Caki2 (cell line): ENCODE results near the gene IYD. TPM values are rescaled to one million over a fixed set of nuclear protein-coding genes. Genes with fewer than 3 reads are reported as not detected.

Experiments
- DNase-seq: peaks from one replicate; pipeline ENCODE4 v3.0.0-alpha.2; 2015; ENCODE audit warnings: low read depth
- in situ Hi-C: cut with HindIII; loops from 2 replicates; pipeline ENCODE4 v1.10.0; 2016; ENCODE audit warnings: low sequenced_read_pairs, low pct_unique_long_range_greater_than_20kb, mixed read lengths
- total RNA-seq: library from RNA; depleted of rRNA; stranded (reverse); fragments of >200 nt; shearing (Covaris generic); gene quantifications from 2 replicates; pipeline ENCODE4 v1.2.3, GENCODE V29; 2014; ENCODE audit warnings: low replicate concordance

IYD gene
- total RNA-seq, 1 experiment from 2014 or later, result not detected

DNA sequence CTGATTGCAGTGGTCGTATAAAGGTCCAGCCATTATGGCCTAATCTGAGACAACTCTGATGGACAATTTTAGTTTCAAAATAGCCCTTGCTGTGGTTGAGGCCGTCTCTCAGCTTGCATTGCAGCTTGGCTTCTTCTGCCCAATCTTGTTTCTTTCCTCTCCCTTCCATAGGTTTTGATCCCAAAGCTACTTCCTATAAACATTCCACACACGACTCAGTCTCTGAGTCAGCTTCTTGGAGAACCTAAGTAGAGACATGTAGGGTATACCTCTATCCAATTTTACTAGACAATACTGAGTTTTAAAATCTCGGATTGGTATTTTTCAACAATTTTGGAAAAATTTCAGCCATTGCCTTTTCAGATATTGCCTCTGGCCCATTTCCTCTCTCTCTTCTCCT, 13.4 kb downstream of the IYD start:
- no peak for DNase-seq
- in situ Hi-C loops, result no loop called here

DNA sequence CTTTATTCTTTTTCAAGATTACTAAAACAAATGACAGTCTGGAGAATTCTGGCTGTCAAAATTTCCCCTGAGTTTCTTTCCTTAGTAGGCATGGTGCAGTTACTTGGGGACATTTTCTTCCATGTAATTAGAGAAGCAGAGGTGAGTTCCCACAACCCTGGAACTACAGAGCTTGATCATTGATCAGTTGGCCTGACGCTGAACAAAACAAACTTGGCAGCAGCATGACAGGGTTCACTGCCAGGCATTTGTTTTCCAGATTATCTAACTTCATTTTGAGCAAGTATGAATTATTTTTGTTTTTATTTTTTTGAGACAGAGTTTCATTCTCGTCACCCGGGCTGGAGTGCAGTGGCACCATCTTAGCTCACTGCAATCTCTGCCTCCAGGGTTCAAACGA, 22.6 kb downstream of the IYD start:
- no peak for DNase-seq
- in situ Hi-C loops, result no loop called here

DNA sequence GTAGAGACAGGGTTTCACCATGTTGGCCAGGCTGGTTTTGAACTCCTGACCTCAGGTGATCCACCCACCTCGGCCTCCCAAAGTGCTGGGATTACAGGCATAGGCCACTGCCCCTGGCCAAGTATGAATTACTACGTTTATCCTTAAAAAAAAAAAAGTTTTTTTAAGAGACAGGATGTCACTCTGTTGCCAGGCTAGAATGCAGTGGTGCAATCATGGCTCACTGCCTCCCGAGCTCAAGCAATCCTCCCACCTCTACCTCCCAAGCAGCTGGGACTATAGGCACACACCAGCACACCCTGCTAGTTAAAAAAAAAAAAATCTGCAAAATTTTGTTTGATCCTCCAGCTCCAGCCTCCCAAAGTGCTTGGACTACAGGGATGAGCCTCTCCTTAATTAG, 23.1 kb downstream of the IYD start:
- DNase-seq, result no peak
- in situ Hi-C loops, result no loop called here

DNA sequence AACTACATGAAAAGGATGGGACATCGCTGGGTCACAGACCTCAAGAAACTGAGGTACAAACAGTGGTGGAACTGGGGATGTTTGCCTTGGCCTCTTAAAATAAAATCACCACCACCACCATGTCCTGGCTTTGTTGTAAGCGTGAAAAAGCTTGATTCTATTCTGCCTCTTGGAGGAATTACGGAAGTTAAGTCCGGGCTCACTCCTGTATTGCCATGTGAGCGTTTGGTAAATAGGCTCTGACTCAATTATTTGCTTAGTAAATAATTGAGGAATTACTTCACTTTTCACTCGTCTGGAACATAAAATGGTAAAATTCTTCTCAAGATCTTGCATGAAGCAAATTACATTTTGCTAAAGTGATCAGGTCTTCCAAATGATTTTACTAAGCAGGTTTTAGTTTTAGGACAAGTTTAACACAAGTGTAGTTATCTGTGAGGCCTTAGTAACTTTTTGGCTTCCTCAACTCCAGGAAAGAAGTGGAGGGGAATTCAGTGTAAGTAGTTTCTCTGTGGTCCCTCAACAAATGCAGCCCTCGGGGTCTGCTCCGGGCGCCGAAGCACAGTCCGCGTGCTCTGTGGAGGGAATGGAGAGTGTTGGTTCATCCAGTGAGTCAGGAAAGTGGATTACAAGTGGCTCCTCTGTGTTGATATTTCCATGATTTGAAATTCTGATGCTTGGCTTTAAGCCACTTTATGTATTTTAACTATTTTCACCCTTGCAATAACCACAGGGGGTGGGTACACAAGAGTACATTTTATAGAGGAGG, 23.8 kb downstream of the IYD start:
- in situ Hi-C loops, result no loop called here
- no peak for DNase-seq

DNA sequence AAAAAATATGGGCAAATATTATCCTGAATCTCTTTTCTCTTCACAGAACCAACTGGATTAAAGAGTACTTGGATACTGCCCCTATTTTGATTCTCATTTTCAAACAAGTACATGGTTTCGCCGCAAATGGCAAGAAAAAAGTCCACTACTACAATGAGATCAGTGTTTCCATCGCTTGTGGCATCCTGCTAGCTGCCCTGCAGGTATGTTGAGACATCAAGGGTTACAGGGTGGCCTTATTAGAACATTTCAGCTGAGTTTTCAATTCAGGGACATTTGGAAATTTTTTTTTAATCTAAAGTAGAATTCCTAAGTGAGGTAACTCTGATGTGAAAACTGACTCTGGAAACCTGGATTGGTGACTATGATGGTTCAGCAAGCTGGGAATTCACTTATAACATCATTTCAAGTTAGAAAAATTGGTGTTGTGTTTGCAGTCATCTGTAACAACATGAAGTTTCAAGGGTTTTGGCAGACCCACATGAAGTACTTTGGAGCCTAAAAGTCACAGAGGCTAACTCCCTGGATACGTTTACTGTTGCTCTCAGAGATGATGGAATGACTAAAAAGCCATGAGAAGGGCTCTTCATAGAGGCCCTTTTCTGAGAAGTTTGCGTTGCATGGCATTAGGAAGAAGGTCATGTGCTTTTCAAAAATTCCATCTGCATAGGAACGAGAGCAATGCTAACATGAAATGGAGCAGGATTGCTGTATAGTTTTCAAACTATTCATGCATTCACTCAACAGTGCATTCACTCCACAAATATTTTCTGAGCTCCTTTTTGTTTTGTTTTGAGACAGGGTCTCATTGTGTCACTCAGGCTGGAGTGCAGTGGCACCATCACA, 25.5 kb downstream of the IYD start:
- in situ Hi-C loops, result no loop called here
- DNase-seq, result no peak

DNA sequence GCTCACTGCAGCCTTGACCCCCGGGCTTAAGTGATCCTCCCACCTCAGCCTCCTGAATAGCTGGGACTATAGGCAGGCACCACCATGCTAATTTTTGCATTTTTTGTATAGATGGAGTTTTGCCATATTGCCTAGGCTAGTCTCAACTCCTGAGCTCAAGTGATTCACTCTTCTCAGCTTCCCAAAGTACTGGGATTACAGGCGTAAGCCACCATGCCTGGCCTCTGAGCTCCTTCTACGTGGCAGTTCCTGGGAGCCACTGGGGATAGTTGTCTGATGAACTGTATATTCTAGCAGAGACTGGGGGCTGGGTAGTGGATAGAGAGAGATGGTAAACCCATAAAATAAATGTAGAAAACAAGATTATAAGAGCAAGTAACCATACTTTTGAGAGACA, 26.1 kb downstream of the IYD start:
- in situ Hi-C loops, result no loop called here
- DNase-seq, result no peak

DNA sequence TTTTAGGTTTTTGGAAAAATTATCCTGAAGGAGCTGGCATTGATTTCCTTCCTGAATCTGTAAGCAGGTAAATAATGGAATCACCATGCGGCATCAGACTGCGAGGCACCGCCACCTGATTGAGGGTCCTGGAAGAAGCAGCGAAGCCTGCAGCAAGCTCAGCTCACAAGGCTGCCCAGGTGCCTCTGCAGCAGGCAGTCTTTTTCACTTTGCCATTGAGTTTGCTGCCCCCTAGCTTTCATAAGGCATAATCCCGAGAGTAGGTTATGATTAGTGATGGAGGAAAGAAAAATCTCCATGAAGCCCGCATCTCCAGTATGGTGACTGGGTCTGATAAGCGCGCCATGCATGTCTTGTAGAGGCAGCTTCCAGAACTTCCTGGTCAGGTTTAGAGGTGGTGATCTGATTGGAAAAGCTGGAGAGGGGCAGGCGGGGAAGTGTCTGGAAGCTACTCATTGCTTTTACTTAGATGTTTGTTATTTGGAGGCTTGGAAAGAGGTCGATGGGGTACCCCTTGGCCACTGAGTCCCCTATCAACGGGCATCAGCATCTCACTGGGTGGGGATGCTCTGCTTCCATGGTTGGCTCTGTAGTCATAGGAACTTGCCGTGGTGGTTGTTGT, 26.7 kb downstream of the IYD start:
- in situ Hi-C loops, result no loop called here
- peak; percentile 56 for DNase-seq

DNA sequence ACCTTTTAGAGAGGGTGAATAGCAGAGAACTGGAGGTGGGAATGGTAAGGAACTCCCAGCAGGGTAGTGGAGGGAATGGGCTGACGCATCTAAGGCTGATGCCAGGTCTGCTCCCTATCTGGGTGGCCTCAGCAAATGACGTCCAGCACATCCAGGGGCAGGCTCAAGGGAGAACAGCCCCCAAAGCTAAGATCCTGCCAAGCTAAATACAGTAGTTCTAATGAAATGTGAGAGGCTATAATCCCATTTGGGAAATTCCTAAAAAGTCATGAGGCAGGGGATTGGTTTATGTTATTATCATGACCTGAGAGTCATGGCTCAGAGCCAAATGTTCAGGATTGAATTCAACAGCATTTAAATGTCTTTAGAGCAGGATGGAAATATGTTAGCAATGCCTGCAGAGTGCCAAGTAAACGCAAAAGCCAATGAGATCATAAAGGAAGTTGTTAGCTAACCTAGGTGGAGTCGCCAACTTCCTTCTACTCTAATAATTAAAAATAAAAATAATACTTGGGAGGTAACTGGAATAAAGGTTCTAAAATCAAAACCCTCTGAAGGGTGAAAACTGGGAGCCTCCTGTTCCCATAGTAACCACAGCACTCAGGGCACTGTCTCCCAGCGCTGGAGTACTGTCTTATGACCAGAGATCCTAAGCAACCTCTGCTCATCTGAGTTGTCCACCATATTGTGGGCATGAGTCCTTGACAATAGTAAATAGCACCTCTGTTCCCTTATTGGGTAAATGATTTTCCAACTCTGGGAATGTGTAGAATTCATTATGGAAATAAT, 34.8 kb downstream of the IYD start:
- in situ Hi-C loops, result no loop called here
- peak; percentile 99 for DNase-seq

DNA sequence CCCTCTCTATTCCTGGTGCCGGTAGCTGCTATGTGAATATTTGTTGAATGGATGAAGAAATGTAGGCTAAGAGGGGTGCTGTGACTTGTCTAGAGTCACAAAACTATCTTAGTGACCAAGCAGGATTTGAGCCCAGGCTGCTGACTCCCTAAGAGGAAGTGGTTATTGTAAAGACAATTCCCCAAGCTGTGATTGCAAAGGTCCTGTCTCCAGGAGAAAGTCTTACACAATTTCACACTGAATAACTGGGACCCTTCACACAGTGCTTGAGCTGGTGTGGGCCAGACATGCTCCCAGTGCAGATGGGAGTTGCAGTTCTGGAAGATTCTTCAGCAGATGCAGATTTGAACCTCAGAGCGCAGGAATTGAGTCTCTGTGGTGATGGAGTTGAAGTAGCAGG, 38.1 kb downstream of the IYD start:
- in situ Hi-C loops, result no loop called here
- DNase-seq, result no peak

DNA sequence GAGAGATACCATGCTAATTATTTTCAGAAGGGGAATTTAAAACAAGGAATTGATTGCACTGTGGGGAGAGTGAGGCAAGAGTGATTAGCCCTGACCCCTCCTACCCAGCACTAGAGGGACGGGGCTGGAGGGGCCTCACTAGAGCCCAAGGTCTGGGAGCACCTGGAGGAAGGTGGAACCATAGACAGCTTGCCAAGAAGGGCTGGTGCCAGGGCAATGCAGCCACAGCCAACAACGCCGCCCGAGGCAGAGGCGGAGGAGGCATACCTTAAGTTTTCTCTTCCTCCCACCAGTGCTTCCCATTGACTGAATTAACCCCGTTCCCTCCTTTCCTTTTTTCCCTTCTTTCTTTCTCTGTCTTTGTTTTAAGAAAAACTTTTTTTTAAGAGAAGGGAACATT, 40.0 kb downstream of the IYD start:
- no peak for DNase-seq
- in situ Hi-C loops, result no loop called here

DNA sequence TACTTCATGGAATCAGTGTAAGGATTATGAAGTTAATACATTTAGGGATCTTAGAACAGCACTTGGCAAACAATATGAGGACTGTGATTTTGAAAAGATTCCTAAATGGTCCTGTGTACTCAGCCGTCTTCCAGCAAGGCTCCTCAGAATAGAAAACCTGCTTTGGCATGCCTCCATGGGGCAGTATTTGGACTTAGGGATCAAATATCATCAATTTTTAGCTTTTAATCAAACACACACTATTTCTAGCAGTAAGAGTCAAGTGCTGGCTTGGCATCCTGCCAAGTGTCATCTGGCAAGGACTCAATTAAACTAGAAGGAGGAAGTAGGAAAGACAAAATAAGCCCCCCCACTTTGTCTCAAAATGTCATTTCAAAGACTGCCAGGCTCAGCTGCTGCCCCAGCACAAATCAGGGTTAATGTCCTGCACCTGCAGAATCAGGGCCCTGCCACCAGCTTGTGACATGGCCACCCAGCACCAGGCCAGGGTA, 40.8 kb downstream of the IYD start:
- in situ Hi-C loops, result no loop called here
- peak; percentile 12 for DNase-seq

DNA sequence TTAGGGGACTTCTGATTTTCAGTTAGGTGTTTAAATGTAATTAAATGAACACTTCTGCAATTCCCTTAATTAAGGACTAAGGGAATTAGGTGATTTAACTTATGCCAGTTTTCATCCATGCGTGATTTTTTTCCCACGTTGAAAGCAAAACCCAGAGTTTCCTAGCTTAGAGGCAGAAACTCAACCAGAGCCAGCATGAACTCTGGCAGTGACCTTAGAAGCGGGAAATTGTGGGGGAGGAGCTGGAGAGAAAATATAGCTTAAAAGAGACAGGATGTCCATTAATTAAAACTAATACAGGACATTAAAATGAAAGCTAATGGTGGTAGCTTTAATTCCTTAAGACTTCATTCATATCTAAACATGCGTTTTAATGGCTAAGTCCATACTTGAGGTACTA, 41.6 kb downstream of the IYD start:
- in situ Hi-C loops, result no loop called here
- DNase-seq, result no peak

DNA sequence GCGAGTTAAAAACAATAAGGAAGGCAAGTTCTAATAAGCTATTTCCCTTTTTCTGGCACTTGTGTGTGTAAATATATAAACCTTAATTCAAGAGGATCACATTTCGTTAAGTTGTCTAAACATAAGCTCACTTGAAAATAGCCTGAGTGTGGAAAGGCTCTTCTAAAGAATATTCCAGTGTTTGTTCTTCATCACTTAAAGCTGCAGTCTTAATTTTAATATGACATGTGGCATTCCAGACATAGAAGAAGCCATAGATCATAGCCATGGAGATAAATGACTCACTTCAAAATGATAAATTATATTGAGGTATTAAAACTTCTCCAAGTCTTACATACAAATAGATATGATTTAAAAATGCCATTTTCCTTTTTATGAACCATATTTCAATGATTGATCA, 42.1 kb downstream of the IYD start:
- in situ Hi-C loops, result no loop called here
- no peak for DNase-seq

DNA sequence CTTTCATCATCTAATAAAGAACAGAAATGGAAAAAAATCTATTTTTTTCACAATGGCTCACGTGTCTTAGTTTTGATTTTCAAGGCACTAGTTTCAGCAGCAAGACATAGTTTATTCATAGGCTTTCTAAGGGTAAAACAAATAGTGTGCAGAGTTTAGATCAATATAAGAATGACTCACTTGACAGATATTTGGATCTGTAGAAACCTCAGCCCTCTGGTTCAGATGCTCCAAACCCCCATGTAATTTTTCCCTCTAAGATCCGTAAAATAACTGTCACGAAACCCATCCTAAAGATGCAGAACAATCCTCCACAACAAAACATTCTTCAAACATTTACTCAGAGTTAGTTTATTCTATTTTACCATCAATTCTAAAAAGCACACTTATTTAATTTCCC, 43.4 kb downstream of the IYD start:
- no peak for DNase-seq
- in situ Hi-C loops, result no loop called here

DNA sequence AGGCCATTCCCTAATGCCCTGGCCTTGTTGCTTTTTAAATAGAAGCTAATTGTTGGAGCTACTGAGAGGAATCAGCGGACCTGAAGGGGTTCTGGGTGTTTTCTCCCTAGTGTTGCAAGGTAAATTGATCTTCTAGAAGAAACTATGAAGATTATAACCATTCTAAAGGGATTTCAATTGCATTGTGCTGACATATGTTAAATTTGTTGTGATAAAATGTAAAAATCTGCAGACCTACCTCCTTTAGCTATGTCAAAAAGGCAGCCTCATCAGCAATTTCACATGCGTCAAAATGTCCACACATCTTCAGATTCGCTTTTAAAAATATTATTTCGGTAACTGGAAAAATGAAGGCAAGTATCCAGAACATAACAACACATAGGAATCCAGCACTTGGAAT, 44.4 kb downstream of the IYD start:
- in situ Hi-C loops, result no loop called here
- DNase-seq, result no peak

DNA sequence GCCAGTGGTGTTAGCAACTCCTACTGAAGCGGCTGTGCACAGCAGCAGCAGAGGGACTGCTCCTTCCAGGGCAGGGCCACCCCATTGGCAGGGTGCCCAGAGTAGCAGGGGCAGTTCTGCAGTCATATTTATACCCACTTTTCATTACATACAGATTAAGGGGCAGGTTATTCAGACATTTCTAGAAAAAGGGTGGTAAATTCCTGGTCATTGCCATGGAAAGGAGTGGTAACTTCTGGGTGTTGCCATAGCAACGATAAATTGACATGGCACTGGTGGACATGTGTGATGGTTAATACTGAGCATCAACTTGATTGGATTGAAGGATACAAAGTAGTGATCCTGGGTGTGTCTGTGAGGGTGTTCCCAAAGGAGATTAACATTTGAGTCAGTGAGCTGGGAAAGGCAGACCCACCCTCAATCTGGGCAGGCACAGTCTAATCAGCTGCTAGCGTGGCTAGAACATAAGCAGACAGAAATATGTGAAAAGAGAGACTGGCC, 45.0 kb downstream of the IYD start:
- DNase-seq, result no peak
- in situ Hi-C loops, result no loop called here

DNA sequence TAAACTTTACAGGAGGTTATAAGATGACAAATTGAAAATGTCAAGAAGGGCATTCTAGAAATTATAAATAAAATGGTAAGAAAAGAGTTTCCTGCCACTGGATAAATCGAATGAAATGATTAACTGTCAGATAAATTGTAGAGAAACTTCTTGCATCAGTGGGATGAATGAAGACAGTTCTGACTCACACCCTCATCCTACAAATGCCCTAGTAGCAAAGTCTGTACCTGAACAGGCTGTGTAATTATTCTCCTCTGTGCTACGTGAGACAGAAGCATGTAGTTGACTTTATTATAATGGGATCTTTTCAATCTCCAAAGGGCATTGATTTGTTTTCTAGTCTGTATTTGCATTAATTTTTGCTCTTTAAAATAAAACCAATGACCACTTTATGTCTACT, 47.3 kb downstream of the IYD start:
- DNase-seq, result no peak
- in situ Hi-C loops, result no loop called here

DNA sequence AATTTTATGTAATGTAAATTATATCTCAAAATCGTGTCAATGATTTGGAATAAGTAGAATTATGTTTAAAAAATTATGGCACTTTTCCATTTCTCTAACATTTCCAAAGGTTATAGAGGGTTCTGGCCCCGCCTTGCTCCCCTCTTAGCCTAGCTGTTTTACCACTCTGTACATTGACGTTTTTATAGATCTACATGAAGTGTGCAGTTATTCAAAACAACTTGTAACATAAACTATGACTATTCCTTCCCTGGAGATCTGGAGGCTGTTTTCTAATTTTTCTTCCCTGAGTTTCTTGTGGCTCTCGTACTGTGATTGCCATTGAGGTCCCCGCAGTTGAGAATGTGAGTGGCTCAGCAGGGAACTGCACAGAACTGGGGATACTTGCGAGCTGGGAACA, 48.4 kb downstream of the IYD start:
- in situ Hi-C loops, result no loop called here

More for the DNA sequence above, 48.4 kb downstream of the IYD start:
- no peak for DNase-seq
